DND-41 (cell line): ENCODE data around the gene BSND.

Experiments
- EZH2 ChIP-seq: IDR thresholded peaks from 3 replicates; pipeline ENCODE4 v1.6.1; 2012; ENCODE audit warnings: borderline replicate concordance, low read depth, mild to moderate bottlenecking, moderate library complexity, low read length, inconsistent platforms; ENCODE audit not compliant: severe bottlenecking
- TF ChIP-seq, protein P1 (sequence below): IDR thresholded peaks from 2 replicates; pipeline ENCODE4 v1.5.1; 2012; ENCODE audit warnings: borderline replicate concordance, low read length, moderate library complexity, mild to moderate bottlenecking; ENCODE audit not compliant: poor library complexity, severe bottlenecking; ENCODE audit errors: extremely low read depth

GRCh38 chr1:55051621-55052020 is 52.9 kb downstream of the BSND start:
- no peak for TF ChIP-seq EZH2
- TF ChIP-seq, protein P1, sequence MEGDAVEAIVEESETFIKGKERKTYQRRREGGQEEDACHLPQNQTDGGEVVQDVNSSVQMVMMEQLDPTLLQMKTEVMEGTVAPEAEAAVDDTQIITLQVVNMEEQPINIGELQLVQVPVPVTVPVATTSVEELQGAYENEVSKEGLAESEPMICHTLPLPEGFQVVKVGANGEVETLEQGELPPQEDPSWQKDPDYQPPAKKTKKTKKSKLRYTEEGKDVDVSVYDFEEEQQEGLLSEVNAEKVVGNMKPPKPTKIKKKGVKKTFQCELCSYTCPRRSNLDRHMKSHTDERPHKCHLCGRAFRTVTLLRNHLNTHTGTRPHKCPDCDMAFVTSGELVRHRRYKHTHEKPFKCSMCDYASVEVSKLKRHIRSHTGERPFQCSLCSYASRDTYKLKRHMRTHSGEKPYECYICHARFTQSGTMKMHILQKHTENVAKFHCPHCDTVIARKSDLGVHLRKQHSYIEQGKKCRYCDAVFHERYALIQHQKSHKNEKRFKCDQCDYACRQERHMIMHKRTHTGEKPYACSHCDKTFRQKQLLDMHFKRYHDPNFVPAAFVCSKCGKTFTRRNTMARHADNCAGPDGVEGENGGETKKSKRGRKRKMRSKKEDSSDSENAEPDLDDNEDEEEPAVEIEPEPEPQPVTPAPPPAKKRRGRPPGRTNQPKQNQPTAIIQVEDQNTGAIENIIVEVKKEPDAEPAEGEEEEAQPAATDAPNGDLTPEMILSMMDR: no peak
